NCI-H128 (cell line): ENCODE data around the gene DAZAP2.

Experiments used
- DNase-seq: peaks from one replicate; lab custom pipeline; 2025; ENCODE audit not compliant: unreplicated experiment; lab: John Stamatoyannopoulos, UW

DAZAP2 gene

GRCh38 chr12:51238510-51239334 is at the start of gene DAZAP2:
TSS of gene DAZAP2 (plus strand) at chr12:51238826. CDS start at chr12:51238908, 82 bp downstream.
- peak; percentile 89 for DNase-seq

- DNase-seq, result no peak
Measured at GRCh38 chr12:51189790-51190355, 48.8 kb upstream of the DAZAP2 start.

GRCh38 chr12:51190820-51191219 is 47.8 kb upstream of the DAZAP2 start:
- DNase-seq, result no peak

- DNase-seq, result no peak
Measured at GRCh38 chr12:51191516-51192283, 46.9 kb upstream of the DAZAP2 start.

- no peak for DNase-seq
Measured at GRCh38 chr12:51192284-51192671, 46.3 kb upstream of the DAZAP2 start.

- DNase-seq, result no peak
Measured at GRCh38 chr12:51195841-51196240, 42.8 kb upstream of the DAZAP2 start.

GRCh38 chr12:51196547-51196946 is 42.1 kb upstream of the DAZAP2 start:
- no peak for DNase-seq

- no peak for DNase-seq
Measured at GRCh38 chr12:51197736-51198567, 40.7 kb upstream of the DAZAP2 start.

GRCh38 chr12:51198568-51199365 is 39.9 kb upstream of the DAZAP2 start:
- no peak for DNase-seq

GRCh38 chr12:51199366-51199945 is 39.2 kb upstream of the DAZAP2 start:
- no peak for DNase-seq

GRCh38 chr12:51200156-51200555 is 38.5 kb upstream of the DAZAP2 start:
- DNase-seq, result no peak

- DNase-seq, result no peak
Measured at GRCh38 chr12:51200806-51201205, 37.8 kb upstream of the DAZAP2 start.

- DNase-seq, result no peak
Measured at GRCh38 chr12:51202718-51203117, 35.9 kb upstream of the DAZAP2 start.

- no peak for DNase-seq
Measured at GRCh38 chr12:51205350-51205749, 33.3 kb upstream of the DAZAP2 start.

- no peak for DNase-seq
Measured at GRCh38 chr12:51208016-51208660, 30.5 kb upstream of the DAZAP2 start.

- DNase-seq, result no peak
Measured at GRCh38 chr12:51209259-51209658, 29.4 kb upstream of the DAZAP2 start.

- DNase-seq, result no peak
Measured at GRCh38 chr12:51210690-51211395, 27.8 kb upstream of the DAZAP2 start.

GRCh38 chr12:51214895-51215294 is 23.7 kb upstream of the DAZAP2 start:
- DNase-seq, result no peak

GRCh38 chr12:51216642-51217041 is 22.0 kb upstream of the DAZAP2 start:
- no peak for DNase-seq
